ENCODE data around the gene FHL2. TPM values are rescaled to one million over a fixed set of nuclear protein-coding genes. Genes with fewer than 3 reads are reported as not detected.

The FHL2 gene
- total RNA-seq, 1 experiment from 2014 or later, result 45.4 TPM

- no peak for TF ChIP-seq CTCF (IDR thresholded peaks at IDR 0.05; ENCODE audit: insufficient read depth in 1 of 2, low read depth in 1 of 2, low read length in 1 of 2, severe bottlenecking in 1 of 2, unreplicated experiment in 1 of 2)
- CTCF ChIA-PET, result no interaction called here
- POLR2A ChIA-PET, result no interaction called here
- H3K27me3 ChIP-seq (replicated peaks; ENCODE audit: control insufficient read depth, insufficient read depth, low read length), result no peaks in the 10 kb centered on the region
- no TSS peak for BruUV-seq (replicated peaks)
- Mint-ChIP-seq H3K27me3 (ENCODE audit: insufficient read depth, unreplicated experiment) (no peaks in the 10 kb centered on the region), H3K27ac (ENCODE audit: unreplicated experiment) (peak overlapping the region; percentile 16), H3K36me3 (ENCODE audit: insufficient read depth, unreplicated experiment) (peaks cover 42% of the 10 kb centered on the region), H3K4me1 (ENCODE audit: low read depth, unreplicated experiment) (peaks cover 57% of the 10 kb centered on the region), H3K9me3 (ENCODE audit: unreplicated experiment) (no peaks in the 10 kb centered on the region), H3K4me3 (ENCODE audit: unreplicated experiment) (peak overlapping the region; percentile 97)
- peaks cover 48% of the 10 kb centered on the region for H3K4me1 ChIP-seq
- no peak overlapping the region for H3K4me3 ChIP-seq (ENCODE audit: low read depth, low read length)
- DNase-seq, result no peak
- intact Hi-C loops (cut with micrococcal nuclease; ENCODE audit: unreplicated experiment), result loop anchor here (5.0 kb wide), 1 partner anchor 47 kb away; no protein-coding TSS in a partner anchor
- H3K9me3 ChIP-seq, result no peaks in the 10 kb centered on the region
- no peaks in the 10 kb centered on the region for H3K36me3 ChIP-seq (ENCODE audit: control insufficient read depth, insufficient read depth, low read length)
These were observed 3.2 kb downstream of the FHL2 start for GRCh38 chr2:105395691-105396090.

GRCh38 chr2:105394951-105395611 lies 3.8 kb downstream of the FHL2 start:
- POLR2A ChIA-PET, result interaction anchor here (0.5 kb wide), 1 partner anchor 84 kb away, joined by 4 read pairs; no protein-coding TSS in a partner anchor
- Mint-ChIP-seq H3K4me3 (ENCODE audit: unreplicated experiment) (peak overlapping the region; percentile 97), H3K9me3 (ENCODE audit: unreplicated experiment) (no peaks in the 10 kb centered on the region), H3K36me3 (ENCODE audit: insufficient read depth, unreplicated experiment) (peaks cover 48% of the 10 kb centered on the region), H3K27ac (ENCODE audit: unreplicated experiment) (peak overlapping the region; percentile 16), H3K27me3 (ENCODE audit: insufficient read depth, unreplicated experiment) (no peaks in the 10 kb centered on the region), H3K4me1 (ENCODE audit: low read depth, unreplicated experiment) (peaks cover 57% of the 10 kb centered on the region)
- H3K27me3 ChIP-seq (replicated peaks; ENCODE audit: control insufficient read depth, insufficient read depth, low read length), result no peaks in the 10 kb centered on the region
- H3K36me3 ChIP-seq (ENCODE audit: control insufficient read depth, insufficient read depth, low read length), result no peaks in the 10 kb centered on the region
- DNase-seq, result no peak
- TF ChIP-seq CTCF (IDR thresholded peaks at IDR 0.05; ENCODE audit: insufficient read depth in 1 of 2, low read depth in 1 of 2, low read length in 1 of 2, severe bottlenecking in 1 of 2, unreplicated experiment in 1 of 2), result no peak
- no peaks in the 10 kb centered on the region for H3K9me3 ChIP-seq
- H3K4me1 ChIP-seq, result peaks cover 54% of the 10 kb centered on the region
- CTCF ChIA-PET, result no interaction called here
- intact Hi-C loops (cut with micrococcal nuclease; ENCODE audit: unreplicated experiment), result loop anchor here (5.0 kb wide), 1 partner anchor 47 kb away; no protein-coding TSS in a partner anchor
- BruUV-seq (replicated peaks), result no TSS peak
- H3K4me3 ChIP-seq (ENCODE audit: low read depth, low read length), result no peak overlapping the region

- no peaks in the 10 kb centered on the region for H3K9me3 Mint-ChIP-seq (ENCODE audit: unreplicated experiment)
- peaks cover 50% of the 10 kb centered on the region for H3K4me1 Mint-ChIP-seq (ENCODE audit: low read depth, unreplicated experiment)
- peaks cover 60% of the 10 kb centered on the region for H3K36me3 Mint-ChIP-seq (ENCODE audit: insufficient read depth, unreplicated experiment)
- BruUV-seq (replicated peaks), result no TSS peak
- no peaks in the 10 kb centered on the region for H3K27me3 ChIP-seq (replicated peaks; ENCODE audit: control insufficient read depth, insufficient read depth, low read length)
- H3K9me3 ChIP-seq, result no peaks in the 10 kb centered on the region
- H3K27me3 Mint-ChIP-seq (ENCODE audit: insufficient read depth, unreplicated experiment), result no peaks in the 10 kb centered on the region
- no peak for DNase-seq
- no peak overlapping the region for H3K4me3 Mint-ChIP-seq (ENCODE audit: unreplicated experiment)
- no peaks in the 10 kb centered on the region for H3K36me3 ChIP-seq (ENCODE audit: control insufficient read depth, insufficient read depth, low read length)
- POLR2A ChIA-PET, result no interaction called here
- H3K4me1 ChIP-seq, result peaks cover 66% of the 10 kb centered on the region
- intact Hi-C loops (cut with micrococcal nuclease; ENCODE audit: unreplicated experiment), result no loop called here
- no peak overlapping the region for H3K4me3 ChIP-seq (ENCODE audit: low read depth, low read length)
- TF ChIP-seq CTCF (IDR thresholded peaks at IDR 0.05; ENCODE audit: insufficient read depth in 1 of 2, low read depth in 1 of 2, low read length in 1 of 2, severe bottlenecking in 1 of 2, unreplicated experiment in 1 of 2), result no peak
- CTCF ChIA-PET, result no interaction called here
- H3K27ac Mint-ChIP-seq (ENCODE audit: unreplicated experiment), result no peak overlapping the region
These were observed 5.3 kb downstream of the FHL2 start for GRCh38 chr2:105393373-105394055.

Measured in Caco-2 (cell line).